H9 (cell line): ENCODE results near the gene THSD4. TPM values are rescaled to one million over a fixed set of nuclear protein-coding genes. Genes with fewer than 3 reads are reported as not detected.

Experiments used
- DNase-seq: peaks from one replicate; pipeline ENCODE4 v3.0.0-alpha.2; 2017
- H2AFZ ChIP-seq: one replicate; pipeline ENCODE4 v1.6.1; 2013; ENCODE audit warnings: mild to moderate bottlenecking, low read length, control low read depth, moderate library complexity
- H2AK5ac ChIP-seq: 2 replicates; pipeline ENCODE4 v1.6.1; 2013; ENCODE audit warnings: low read length, control low read depth, mixed read lengths; ENCODE audit not compliant: insufficient read length
- H2BK120ac ChIP-seq: one replicate; pipeline ENCODE4 v1.6.1; 2013; ENCODE audit warnings: low read depth, mild to moderate bottlenecking, low read length, control low read depth, inconsistent platforms; ENCODE audit not compliant: poor library complexity, severe bottlenecking
- H2BK12ac ChIP-seq: 2 replicates; pipeline ENCODE4 v1.6.1; 2013; ENCODE audit warnings: low read length, control low read depth, mixed read lengths, low read depth; ENCODE audit not compliant: insufficient read length
- H2BK15ac ChIP-seq: 2 replicates; pipeline ENCODE4 v1.6.1; 2013; ENCODE audit warnings: low read depth, low read length, control low read depth
- H2BK20ac ChIP-seq: one replicate; pipeline ENCODE4 v1.6.1; 2013; ENCODE audit warnings: low read depth, mild to moderate bottlenecking, low read length, control low read depth, inconsistent platforms; ENCODE audit not compliant: poor library complexity, severe bottlenecking
- H2BK5ac ChIP-seq: 2 replicates; pipeline ENCODE4 v1.6.1; 2013; ENCODE audit warnings: low read length, control low read depth, mixed read lengths; ENCODE audit not compliant: insufficient read length
- H3K14ac ChIP-seq: 2 replicates; pipeline ENCODE4 v1.6.1; 2013; ENCODE audit warnings: low read length, control low read depth; ENCODE audit not compliant: insufficient read depth
- H3K18ac ChIP-seq: 2 replicates; pipeline ENCODE4 v1.6.1; 2013; ENCODE audit warnings: low read depth, mild to moderate bottlenecking, mixed read lengths, low read length, control low read depth; ENCODE audit not compliant: insufficient read length
- H3K23ac ChIP-seq: 2 replicates; pipeline ENCODE4 v1.6.1; 2013; ENCODE audit warnings: low read length, control low read depth, mixed read lengths, low read depth; ENCODE audit not compliant: insufficient read length
- H3K23me2 ChIP-seq: 2 replicates; pipeline ENCODE4 v1.6.1; 2013; ENCODE audit warnings: low read depth, mild to moderate bottlenecking, mixed read lengths, low read length, control low read depth; ENCODE audit not compliant: insufficient read length, poor library complexity, severe bottlenecking
- H3K27ac ChIP-seq: 2 replicates; pipeline ENCODE4 v1.5.1; 2013; ENCODE audit warnings: low read length, control low read depth, mixed read lengths, low read depth; ENCODE audit not compliant: insufficient read length
- H3K27me3 ChIP-seq: 2 replicates; pipeline ENCODE4 v1.6.1; 2013; ENCODE audit warnings: low read length, control low read depth, inconsistent platforms; ENCODE audit not compliant: insufficient read depth
- H3K4ac ChIP-seq: 2 replicates; pipeline ENCODE4 v1.6.1; 2013; ENCODE audit warnings: low read depth, mild to moderate bottlenecking, control low read depth, inconsistent platforms, low read length, moderate library complexity
- H3K4me1 ChIP-seq: 2 replicates; pipeline ENCODE4 v1.6.1; 2013; ENCODE audit warnings: low read length, control low read depth, inconsistent platforms; ENCODE audit not compliant: insufficient read depth
- H3K4me2 ChIP-seq: 2 replicates; pipeline ENCODE4 v1.6.1; 2013; ENCODE audit warnings: low read length, control low read depth, mixed read lengths; ENCODE audit not compliant: insufficient read length, insufficient read depth
- H3K56ac ChIP-seq: 2 replicates; pipeline ENCODE4 v1.6.1; 2013; ENCODE audit warnings: low read depth, mild to moderate bottlenecking, mixed read lengths, low read length, control low read depth; ENCODE audit not compliant: insufficient read length
- H3K79me1 ChIP-seq: 2 replicates; pipeline ENCODE4 v1.6.1; 2013; ENCODE audit warnings: low read depth, mild to moderate bottlenecking, moderate library complexity, low read length, control low read depth, inconsistent platforms; ENCODE audit not compliant: insufficient read depth, poor library complexity, severe bottlenecking
- H3K79me2 ChIP-seq: 2 replicates; pipeline ENCODE4 v1.6.1; 2013; ENCODE audit warnings: low read length, control low read depth, inconsistent platforms; ENCODE audit not compliant: insufficient read depth
- H3K9ac ChIP-seq: 2 replicates; pipeline ENCODE4 v1.6.1; 2013; ENCODE audit warnings: low read length, control low read depth, mixed read lengths; ENCODE audit not compliant: insufficient read length; ENCODE audit errors: extremely low read depth
- H3K9me3 ChIP-seq: one replicate; pipeline ENCODE4 v1.6.1; 2013; ENCODE audit warnings: low read depth, low read length, inconsistent platforms; ENCODE audit not compliant: control insufficient read depth
- H3T11ph ChIP-seq: one replicate; pipeline ENCODE4 v1.6.1; 2013; ENCODE audit warnings: mild to moderate bottlenecking, low read length, control low read depth, inconsistent platforms
- H4K20me1 ChIP-seq: one replicate; pipeline ENCODE4 v1.6.1; 2013; ENCODE audit not compliant: control insufficient read depth, insufficient read length, insufficient read depth
- H4K5ac ChIP-seq: 2 replicates; pipeline ENCODE4 v1.6.1; 2013; ENCODE audit warnings: low read depth, mild to moderate bottlenecking, mixed read lengths, low read length, control low read depth; ENCODE audit not compliant: insufficient read length
- H4K8ac ChIP-seq: replicated peaks from 2 replicates; pipeline ENCODE4 v1.6.1; 2013; ENCODE audit warnings: low read length, control low read depth, mixed read lengths, low read depth; ENCODE audit not compliant: insufficient read length
- H4K91ac ChIP-seq: 2 replicates; pipeline ENCODE4 v1.6.1; 2013; ENCODE audit warnings: low read depth, mild to moderate bottlenecking, moderate library complexity, mixed read lengths, low read length, control low read depth; ENCODE audit not compliant: insufficient read length
- H3K27ac Mint-ChIP-seq, 3 experiments: 2 replicates in 2 of 3; 3 replicates in 1 of 3; pipeline ENCODE4 v1.8.0; 2020 to 2021; ENCODE audit warnings: mixed read lengths in 3 of 3, mild to moderate bottlenecking in 1 of 3, moderate library complexity in 1 of 3
- H3K27me3 Mint-ChIP-seq: 2 replicates; pipeline ENCODE4 v1.8.0; 2021; ENCODE audit warnings: low read depth, mild to moderate bottlenecking, moderate library complexity, mixed read lengths
- H3K36me3 Mint-ChIP-seq, 3 experiments: 2 replicates in 2 of 3; 3 replicates in 1 of 3; pipeline ENCODE4 v1.8.0; 2020 to 2021; ENCODE audit warnings: low read depth in 3 of 3, mixed read lengths in 3 of 3; ENCODE audit not compliant: insufficient read depth in 1 of 3
- H3K4me1 Mint-ChIP-seq, 2 experiments: 2 replicates each; pipeline ENCODE4 v1.8.0; 2020; ENCODE audit warnings: mixed read lengths in 2 of 2
- H3K4me3 Mint-ChIP-seq, 2 experiments: 2 replicates in 1 of 2; 3 replicates in 1 of 2; pipeline ENCODE4 v1.8.0; 2020 to 2021; ENCODE audit warnings: mild to moderate bottlenecking in 2 of 2, mixed read lengths in 2 of 2, moderate library complexity in 1 of 2
- H3K9me3 Mint-ChIP-seq, 2 experiments: 2 replicates in 1 of 2; 3 replicates in 1 of 2; pipeline ENCODE4 v1.8.0; 2020; ENCODE audit warnings: mild to moderate bottlenecking in 2 of 2, mixed read lengths in 2 of 2, moderate library complexity in 1 of 2
- total RNA-seq: library from RNA; stranded (reverse); gene quantifications from 2 replicates; pipeline ENCODE4 v1.2.1, GENCODE V29; 2021
- TF ChIP-seq, protein P1 (sequence below): fragments of 200-600 bp; sonication (generic); conservative IDR thresholded peaks from 3 replicates; pipeline ENCODE4 v1.8.0; 2021; ENCODE audit warnings: antibody characterized with exemption, mild to moderate bottlenecking

The THSD4 gene
- total RNA-seq, 1 experiment from 2014 or later = 5.5 TPM

DNA sequence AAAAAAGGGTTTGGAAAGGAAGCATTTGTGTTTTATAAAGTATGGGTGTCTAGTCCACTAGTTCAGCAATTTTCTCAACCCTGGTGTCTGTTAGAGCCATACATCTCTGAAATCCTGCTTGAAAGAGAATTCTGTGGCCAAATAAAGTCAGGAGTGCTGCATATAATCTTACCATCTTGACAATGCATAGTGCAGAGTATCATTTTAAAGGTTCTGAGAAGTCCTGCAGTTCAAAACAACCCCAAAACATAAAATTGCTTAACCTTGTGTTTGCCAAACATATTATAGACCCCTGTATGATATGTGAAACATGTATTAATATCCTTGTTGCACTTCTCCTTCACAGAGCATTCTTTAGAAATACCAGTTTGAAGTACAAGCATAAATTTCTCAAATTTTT is 191.3 kb downstream of the THSD4 start:
- Histone ChIP-seq H3K23me2 (no peaks in the 10 kb centered on the region), H3K4ac (no peak overlapping the region), H2AFZ (no peak overlapping the region), H4K8ac (no peak overlapping the region), H3K27me3 (no peaks in the 10 kb centered on the region), H2BK20ac (no peak overlapping the region), H4K91ac (no peak overlapping the region), H3K56ac (no peak overlapping the region), H2BK120ac (no peak overlapping the region), H3K9me3 (no peaks in the 10 kb centered on the region), H3K79me2 (no peaks in the 10 kb centered on the region), H3K14ac (no peak overlapping the region), H4K20me1 (no peaks in the 10 kb centered on the region), H3K27ac (no peak overlapping the region), H3K18ac (no peak overlapping the region), H3K23ac (no peak overlapping the region), H2BK5ac (no peak overlapping the region), H4K5ac (no peak overlapping the region), H3K79me1 (no peaks in the 10 kb centered on the region), H3K4me2 (no peak overlapping the region), H2BK12ac (no peak overlapping the region), H3T11ph (no peak overlapping the region), H3K4me1 (no peaks in the 10 kb centered on the region), H2AK5ac (no peak overlapping the region), H3K9ac (no peak overlapping the region), H2BK15ac (no peak overlapping the region)
- H3K4me1 Mint-ChIP-seq = peaks cover 11 to 12% of the 10 kb centered on the region in 2 experiments
- no peak for DNase-seq
- no peaks in the 10 kb centered on the region; the same call in 1 of the 2 replicates for H3K27me3 Mint-ChIP-seq
- no peak overlapping the region for H3K4me3 Mint-ChIP-seq
- peaks cover 10 to 16% of the 10 kb centered on the region in 2 experiments; a peak in 4 of 5 replicates for H3K9me3 Mint-ChIP-seq
- TF ChIP-seq, protein P1, sequence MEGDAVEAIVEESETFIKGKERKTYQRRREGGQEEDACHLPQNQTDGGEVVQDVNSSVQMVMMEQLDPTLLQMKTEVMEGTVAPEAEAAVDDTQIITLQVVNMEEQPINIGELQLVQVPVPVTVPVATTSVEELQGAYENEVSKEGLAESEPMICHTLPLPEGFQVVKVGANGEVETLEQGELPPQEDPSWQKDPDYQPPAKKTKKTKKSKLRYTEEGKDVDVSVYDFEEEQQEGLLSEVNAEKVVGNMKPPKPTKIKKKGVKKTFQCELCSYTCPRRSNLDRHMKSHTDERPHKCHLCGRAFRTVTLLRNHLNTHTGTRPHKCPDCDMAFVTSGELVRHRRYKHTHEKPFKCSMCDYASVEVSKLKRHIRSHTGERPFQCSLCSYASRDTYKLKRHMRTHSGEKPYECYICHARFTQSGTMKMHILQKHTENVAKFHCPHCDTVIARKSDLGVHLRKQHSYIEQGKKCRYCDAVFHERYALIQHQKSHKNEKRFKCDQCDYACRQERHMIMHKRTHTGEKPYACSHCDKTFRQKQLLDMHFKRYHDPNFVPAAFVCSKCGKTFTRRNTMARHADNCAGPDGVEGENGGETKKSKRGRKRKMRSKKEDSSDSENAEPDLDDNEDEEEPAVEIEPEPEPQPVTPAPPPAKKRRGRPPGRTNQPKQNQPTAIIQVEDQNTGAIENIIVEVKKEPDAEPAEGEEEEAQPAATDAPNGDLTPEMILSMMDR = no peak
- H3K27ac Mint-ChIP-seq = no peak overlapping the region
- peaks cover 3 to 20% (median 6%) of the 10 kb centered on the region in 3 experiments; a peak in 6 of 7 replicates for H3K36me3 Mint-ChIP-seq
